Endothelial cell of umbilical vein (primary cell): ENCODE results near the gene SCAMP1. TPM values are rescaled to one million over a fixed set of nuclear protein-coding genes. Genes with fewer than 3 reads are reported as not detected.
"Not testable (repeated sequence)": the region's sequence is repeated elsewhere in the genome, so short reads cannot be mapped to it uniquely, and the experiment has no call there.

Experiments
- BruUV-seq: library from RNA; stranded (reverse); fragments of 400-500 nt; replicated peaks from 2 replicates; lab custom pipeline; 2021; lab: Mats Ljungman, UMichigan
- CTCF ChIA-PET: fragments of 300-600, 350-600 bp; sonication (Branson Sonifier 250); formaldehyde crosslinking; loops from one replicate; lab custom pipeline; 2021; ENCODE audit warnings: antibody characterized with exemption, inconsistent platforms; lab: Charles Lee
- POLR2A ChIA-PET: fragments of 300-600, 350-600 bp; sonication (Branson Sonifier 250); formaldehyde crosslinking; loops from one replicate; lab custom pipeline; 2021; ENCODE audit warnings: antibody characterized with exemption, inconsistent platforms; lab: Charles Lee
- DNase-seq: peaks from one replicate; pipeline ENCODE4 v3.0.0-alpha.2; 2011; ENCODE audit warnings: low read depth, low spot score
- FAIRE-seq: peaks from 2 replicates; lab custom pipeline; 2011; peaks lifted over from hg19 to GRCh38; lab: Jason Lieb, UNC
- H2AFZ ChIP-seq: 2 replicates; pipeline ENCODE4 v1.6.0; 2012; ENCODE audit warnings: low read depth, low read length, control low read depth, inconsistent platforms
- H3K27ac ChIP-seq: 2 replicates; pipeline ENCODE4 v1.5.1; 2011; ENCODE audit warnings: low read depth, mild to moderate bottlenecking, control low read depth, low read length, moderate library complexity; ENCODE audit not compliant: insufficient read depth
- H3K27me3 ChIP-seq, 2 experiments: 2 replicates each; pipeline versions ENCODE4 v1.6.0 to v1.6.1; 2011; ENCODE audit warnings: low read length in 2 of 2, mixed read lengths in 1 of 2; ENCODE audit not compliant: control insufficient read depth in 2 of 2, insufficient read depth in 2 of 2
- H3K36me3 ChIP-seq, 2 experiments: 2 replicates in 1 of 2; 3 replicates in 1 of 2; pipeline ENCODE4 v1.5.1; 2011; ENCODE audit warnings: low read length in 2 of 2, mild to moderate bottlenecking in 1 of 2, moderate library complexity in 1 of 2; ENCODE audit not compliant: control insufficient read depth in 2 of 2, insufficient read depth in 2 of 2; ENCODE audit errors: extremely low read depth in 1 of 2
- H3K4me1 ChIP-seq: 3 replicates; pipeline ENCODE4 v1.5.1; 2011; ENCODE audit warnings: mild to moderate bottlenecking, low read length; ENCODE audit not compliant: control insufficient read depth, insufficient read depth; ENCODE audit errors: extremely low read depth
- H3K4me2 ChIP-seq: 2 replicates; pipeline ENCODE4 v1.6.1; 2011; ENCODE audit warnings: low read length, control low read depth, mixed read lengths; ENCODE audit not compliant: insufficient read depth
- H3K4me3 ChIP-seq, 3 experiments: fragments of 200-600 bp in 1 of 3; sonication (generic), shearing (Covaris generic) in 1 of 3; replicated peaks in 1 of 3; 2 replicates each; pipeline ENCODE4 v1.5.1; 2011 to 2016; ENCODE audit warnings: control low read depth in 3 of 3, low read length in 3 of 3, mild to moderate bottlenecking in 2 of 3, inconsistent platforms in 1 of 3, low read depth in 1 of 3, moderate library complexity in 1 of 3; ENCODE audit not compliant: insufficient read depth in 1 of 3
- H3K79me2 ChIP-seq: 2 replicates; pipeline ENCODE4 v1.6.0; 2012; ENCODE audit warnings: low read length, inconsistent platforms; ENCODE audit not compliant: control insufficient read depth, insufficient read depth
- H3K9ac ChIP-seq: replicated peaks from 2 replicates; pipeline ENCODE3; 2011; ENCODE audit warnings: low read length, control low read depth; ENCODE audit not compliant: insufficient read depth; ENCODE audit errors: extremely low read depth
- H3K9me1 ChIP-seq: replicated peaks from 3 replicates; pipeline ENCODE4 v1.6.0; 2011; ENCODE audit warnings: mild to moderate bottlenecking, low read length; ENCODE audit not compliant: control insufficient read depth, insufficient read depth; ENCODE audit errors: extremely low read depth
- H3K9me3 ChIP-seq: replicated peaks from 2 replicates; pipeline ENCODE4 v1.5.1; 2012; ENCODE audit warnings: low read length, inconsistent platforms; ENCODE audit not compliant: control insufficient read depth, insufficient read depth
- H4K20me1 ChIP-seq: replicated peaks from 2 replicates; pipeline ENCODE3; 2011; ENCODE audit warnings: mild to moderate bottlenecking, low read length; ENCODE audit not compliant: control insufficient read depth, insufficient read depth; ENCODE audit errors: extremely low read depth
- EZH2 ChIP-seq: IDR thresholded peaks from 2 replicates; pipeline ENCODE4 v1.6.1; 2012; ENCODE audit warnings: borderline replicate concordance, low read depth, mild to moderate bottlenecking, moderate library complexity, low read length, inconsistent platforms; ENCODE audit not compliant: severe bottlenecking
- FOS ChIP-seq: IDR thresholded peaks from 2 replicates; pipeline ENCODE4 v1.6.1; 2011; ENCODE audit warnings: mild to moderate bottlenecking, low read length, moderate library complexity, borderline replicate concordance; ENCODE audit not compliant: insufficient read depth
- GATA2 ChIP-seq: IDR thresholded peaks from 2 replicates; pipeline ENCODE4 v1.7.0; 2011; ENCODE audit warnings: low read depth, mild to moderate bottlenecking, moderate library complexity, mixed read lengths, low read length; ENCODE audit not compliant: insufficient read length, insufficient read depth
- JUN ChIP-seq: IDR thresholded peaks from 2 replicates; pipeline ENCODE4 v1.6.1; 2011; ENCODE audit warnings: borderline replicate concordance, low read depth; ENCODE audit not compliant: insufficient read length, insufficient read depth
- MYC ChIP-seq: IDR thresholded peaks from one replicate; pipeline ENCODE4 v1.6.1; 2011; ENCODE audit warnings: mild to moderate bottlenecking, low read depth, low read length
- POLR2A ChIP-seq: IDR thresholded peaks from 2 replicates; pipeline ENCODE4 v1.6.1; 2012; ENCODE audit warnings: low read depth, mild to moderate bottlenecking, control low read depth, low read length
- POLR2AphosphoS5 ChIP-seq: IDR thresholded peaks from 2 replicates; pipeline ENCODE4 v1.6.1; 2012; ENCODE audit warnings: low read depth, mild to moderate bottlenecking, control low read depth, low read length, moderate library complexity; ENCODE audit not compliant: insufficient read depth
- dilution Hi-C: fragments of 300-500 bp; cut with MboI; formaldehyde crosslinking; loops from one replicate; pipeline ENCODE4 v1.15.0; 2019; ENCODE audit warnings: low sequenced_read_pairs; ENCODE audit not compliant: extremely low pct_ligation_motif_present
- intact Hi-C: fragments of 100-400 bp; cut with micrococcal nuclease; formaldehyde crosslinking; loops from one replicate; pipeline ENCODE4 v1.10.0; 2022
- polyA plus RNA-seq, 4 experiments: library from polyadenylated mRNA; depleted of rRNA in 3 of 4; stranded (reverse) in 3 of 4; unstranded in 1 of 4; fragments of >200 nt; gene quantifications; 2 replicates each; pipeline versions ENCODE4 v1.2.1 to v1.2.3, GENCODE V29; 2011 to 2012; ENCODE audit warnings: missing spikeins in 1 of 4
- total RNA-seq: library from RNA; stranded (reverse); gene quantifications from 2 replicates; pipeline ENCODE4 v1.2.3, GENCODE V29; 2021
- TF ChIP-seq, protein P1 (sequence below), 2 donors: IDR thresholded peaks; 1 replicate in 1 of 2; 2 replicates in 1 of 2; pipeline ENCODE4 v1.5.1; 2011; ENCODE audit warnings: low read length in 2 of 2, mild to moderate bottlenecking in 2 of 2, moderate library complexity in 2 of 2, control low read depth in 1 of 2, inconsistent platforms in 1 of 2, low read depth in 1 of 2; ENCODE audit not compliant: insufficient read depth in 1 of 2; ENCODE audit errors: extremely low read depth in 1 of 2
- TF ChIP-seq, protein P2 (sequence below): IDR thresholded peaks from 2 replicates; pipeline ENCODE4 v1.6.1; 2011; ENCODE audit not compliant: insufficient read depth, insufficient read length

The SCAMP1 gene
- total and polyA plus RNA-seq, 2 donors (not counting 3 experiments of a cell fraction or from before 2014, with no cell fraction given) = 13.7 to 29.0 TPM

DNA sequence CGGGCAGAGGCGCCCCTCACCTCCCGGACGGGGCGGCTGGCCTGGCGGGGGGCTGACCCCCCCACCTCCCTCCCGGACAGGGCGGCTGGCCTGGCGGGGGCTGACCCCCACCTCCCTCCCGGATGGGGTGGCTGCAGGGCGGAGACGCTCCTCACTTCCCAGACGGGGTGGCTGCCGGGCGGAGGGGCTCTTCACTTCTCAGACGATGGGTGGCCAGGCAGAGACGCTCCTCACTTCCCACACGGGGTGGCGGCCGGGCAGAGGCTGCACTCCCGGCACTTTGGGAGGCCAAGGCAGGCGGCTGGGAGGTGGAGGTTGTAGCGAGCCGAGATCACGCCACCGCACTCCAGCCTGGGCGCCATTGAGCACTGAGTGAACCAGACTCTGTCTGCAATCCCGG lies 30.9 kb downstream of the SCAMP1 start:
- H3K27me3 ChIP-seq, dilution Hi-C loops, FAIRE-seq, CTCF ChIA-PET, H3K79me2 ChIP-seq, H3K9me3 ChIP-seq, POLR2A ChIA-PET, H3K9me1 ChIP-seq, H3K4me1 ChIP-seq, H4K20me1 ChIP-seq, H3K9ac ChIP-seq, H2AFZ ChIP-seq, intact Hi-C loops, DNase-seq, H3K27ac ChIP-seq, H3K4me3 ChIP-seq, H3K4me2 ChIP-seq, H3K36me3 ChIP-seq, BruUV-seq: not testable (repeated sequence)

DNA sequence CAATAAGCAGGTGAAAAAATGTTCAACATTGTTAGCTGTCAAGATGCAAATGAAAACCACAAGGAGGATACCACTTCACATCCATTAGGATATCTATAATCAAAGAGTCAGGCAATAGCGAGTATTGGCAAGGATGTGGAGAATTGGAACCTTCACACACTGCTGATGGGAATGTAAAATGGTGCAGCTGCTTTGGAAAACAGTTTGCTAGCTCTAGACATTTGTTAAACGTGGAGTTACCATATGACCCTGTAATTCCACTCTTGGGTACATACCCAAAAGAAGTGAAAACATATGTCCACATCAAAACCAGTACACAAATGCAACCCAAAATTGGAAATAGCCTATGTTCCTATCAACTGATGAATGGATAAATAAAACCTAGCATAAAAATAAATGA lies 37.4 kb downstream of the SCAMP1 start:
- Histone ChIP-seq H3K4me3 (no peak overlapping the region), H3K27me3 (no peaks in the 10 kb centered on the region), H3K9me1 (no peaks in the 10 kb centered on the region), H3K9me3 (no peaks in the 10 kb centered on the region), H4K20me1 (no peaks in the 10 kb centered on the region), H3K4me1 (no peaks in the 10 kb centered on the region), H3K79me2 (peaks cover 3% of the 10 kb centered on the region), H3K27ac (no peak overlapping the region), H3K36me3 (no peaks in the 10 kb centered on the region), H2AFZ (no peak overlapping the region), H3K9ac (no peak overlapping the region), H3K4me2 (no peak overlapping the region)
- no peak for FAIRE-seq
- ChIA-PET CTCF (interaction anchor here (0.7 kb wide), 1 partner anchor 33 kb away, joined by 3 read pairs; no protein-coding TSS in a partner anchor), POLR2A (no interaction called here)
- intact Hi-C loops (no loop called here), dilution Hi-C loops (no loop called here)
- no peak for DNase-seq
- TF ChIP-seq MYC (no peak), FOS (no peak), EZH2 (no peak), POLR2A (no peak), JUN (no peak), POLR2AphosphoS5 (no peak), GATA2 (no peak)
- TF ChIP-seq, protein P1, sequence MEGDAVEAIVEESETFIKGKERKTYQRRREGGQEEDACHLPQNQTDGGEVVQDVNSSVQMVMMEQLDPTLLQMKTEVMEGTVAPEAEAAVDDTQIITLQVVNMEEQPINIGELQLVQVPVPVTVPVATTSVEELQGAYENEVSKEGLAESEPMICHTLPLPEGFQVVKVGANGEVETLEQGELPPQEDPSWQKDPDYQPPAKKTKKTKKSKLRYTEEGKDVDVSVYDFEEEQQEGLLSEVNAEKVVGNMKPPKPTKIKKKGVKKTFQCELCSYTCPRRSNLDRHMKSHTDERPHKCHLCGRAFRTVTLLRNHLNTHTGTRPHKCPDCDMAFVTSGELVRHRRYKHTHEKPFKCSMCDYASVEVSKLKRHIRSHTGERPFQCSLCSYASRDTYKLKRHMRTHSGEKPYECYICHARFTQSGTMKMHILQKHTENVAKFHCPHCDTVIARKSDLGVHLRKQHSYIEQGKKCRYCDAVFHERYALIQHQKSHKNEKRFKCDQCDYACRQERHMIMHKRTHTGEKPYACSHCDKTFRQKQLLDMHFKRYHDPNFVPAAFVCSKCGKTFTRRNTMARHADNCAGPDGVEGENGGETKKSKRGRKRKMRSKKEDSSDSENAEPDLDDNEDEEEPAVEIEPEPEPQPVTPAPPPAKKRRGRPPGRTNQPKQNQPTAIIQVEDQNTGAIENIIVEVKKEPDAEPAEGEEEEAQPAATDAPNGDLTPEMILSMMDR (IDR thresholded peaks at IDR 0.05; ENCODE audit: extremely low read depth in 1 of 2, insufficient read depth in 1 of 2, low read depth in 1 of 2, low read length in 2 of 2) = no peak
- TF ChIP-seq, protein P2, sequence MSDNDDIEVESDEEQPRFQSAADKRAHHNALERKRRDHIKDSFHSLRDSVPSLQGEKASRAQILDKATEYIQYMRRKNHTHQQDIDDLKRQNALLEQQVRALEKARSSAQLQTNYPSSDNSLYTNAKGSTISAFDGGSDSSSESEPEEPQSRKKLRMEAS = no peak
- no TSS peak for BruUV-seq
